HepG2 (cell line): ENCODE data around the gene EVA1A. TPM values are rescaled to one million over a fixed set of nuclear protein-coding genes. Genes with fewer than 3 reads are reported as not detected.

Experiments
- ATF4 ChIP-seq, 2 experiments: fragments of 450-650 bp in 1 of 2; sonication (generic) in 1 of 2; formaldehyde crosslinking; IDR thresholded peaks; 2 replicates each; pipeline versions ENCODE4 v1.5.0 to v1.8.0; 2020 to 2022; ENCODE audit warnings: mild to moderate bottlenecking in 1 of 2, missing genetic modification reagents in 1 of 2
- ATF7-NPFF ChIP-seq: sonication (generic); formaldehyde crosslinking; IDR thresholded peaks from 2 replicates; pipeline ENCODE4 v1.8.1; 2023; ENCODE audit warnings: mild to moderate bottlenecking, low read depth, missing genetic modification reagents, moderate library complexity
- DNMT3B ChIP-seq: conservative IDR thresholded peaks from 2 replicates; pipeline ENCODE4 v1.6.1; 2016; ENCODE audit warnings: missing biosample characterization, control low read depth
- GATAD2A ChIP-seq: IDR thresholded peaks from 2 replicates; pipeline ENCODE4 v1.6.1; 2016
- MYNN ChIP-seq: sonication (generic); formaldehyde crosslinking; IDR thresholded peaks from 2 replicates; pipeline ENCODE4 v1.4.0; 2020; ENCODE audit warnings: mild to moderate bottlenecking, low read depth, missing genetic modification reagents
- RERE ChIP-seq: IDR thresholded peaks from 2 replicates; pipeline ENCODE4 v1.6.1; 2016; ENCODE audit warnings: low read depth, missing genetic modification reagents, missing compliant biosample characterization
- SALL1 ChIP-seq: sonication (generic); formaldehyde crosslinking; IDR thresholded peaks from 2 replicates; pipeline ENCODE4 v1.8.0; 2022; ENCODE audit warnings: mild to moderate bottlenecking, missing genetic modification reagents
- SATB2 ChIP-seq: sonication (generic); formaldehyde crosslinking; IDR thresholded peaks from 2 replicates; pipeline ENCODE4 v1.5.0; 2020; ENCODE audit warnings: missing genetic modification reagents
- ZNF34 ChIP-seq: sonication (generic); formaldehyde crosslinking; IDR thresholded peaks from 2 replicates; pipeline ENCODE4 v1.4.0; 2020; ENCODE audit warnings: mild to moderate bottlenecking, missing genetic modification reagents, borderline replicate concordance
- ZNF432 ChIP-seq: sonication (generic); formaldehyde crosslinking; IDR thresholded peaks from 2 replicates; pipeline ENCODE4 v1.5.0; 2020; ENCODE audit warnings: missing genetic modification reagents, mild to moderate bottlenecking, borderline replicate concordance
- ZNF768 ChIP-seq: sonication (generic); formaldehyde crosslinking; IDR thresholded peaks from 2 replicates; pipeline ENCODE4 v1.4.0; 2020; ENCODE audit warnings: missing genetic modification reagents
- ZNF883 ChIP-seq: sonication (generic); formaldehyde crosslinking; IDR thresholded peaks from 2 replicates; pipeline ENCODE4 v1.5.1; 2020; ENCODE audit warnings: mild to moderate bottlenecking, missing genetic modification reagents; ENCODE audit errors: not compliant biosample characterization
- ZNF891 ChIP-seq: sonication (generic); formaldehyde crosslinking; IDR thresholded peaks from 2 replicates; pipeline ENCODE4 v1.5.0; 2020; ENCODE audit warnings: mild to moderate bottlenecking, missing genetic modification reagents
- ZSCAN22 ChIP-seq: sonication (generic); formaldehyde crosslinking; IDR thresholded peaks from 2 replicates; pipeline ENCODE4 v1.4.0; 2020; ENCODE audit warnings: mild to moderate bottlenecking, missing genetic modification reagents
- polyA plus RNA-seq, 8 experiments: library from polyadenylated mRNA; depleted of rRNA in 3 of 8; stranded (reverse) in 7 of 8; unstranded in 1 of 8; fragments of >200 nt; fragmentation: Illumina TruSeq in 4 of 8; extraction: Trizol in 4 of 8; gene quantifications; 2 replicates each; pipeline versions ENCODE4 v1.2.1 to v1.2.3, GENCODE V29; 2011 to 2016; ENCODE audit warnings: low read depth in 4 of 8, missing spikeins in 1 of 8, mixed read lengths in 1 of 8; ENCODE audit not compliant: insufficient read depth in 1 of 8
- total RNA-seq, 5 experiments: library from RNA; depleted of rRNA; stranded (reverse); fragments of >200 nt; fragmentation: Illumina TruSeq; extraction: Trizol; gene quantifications; 2 replicates each; pipeline ENCODE4 v1.2.3, GENCODE V29; 2016; ENCODE audit warnings: low read depth in 1 of 5
- TF ChIP-seq, protein P1 (sequence below): sonication (generic); formaldehyde crosslinking; IDR thresholded peaks from 2 replicates; pipeline ENCODE4 v1.8.0; 2022; ENCODE audit warnings: mild to moderate bottlenecking, missing genetic modification reagents
- TF ChIP-seq, protein P2 (sequence below), 2 experiments: sonication (generic) in 1 of 2; formaldehyde crosslinking in 1 of 2; IDR thresholded peaks; 2 replicates each; pipeline versions ENCODE4 v1.4.0 to v1.6.1; 2016 to 2020; ENCODE audit warnings: borderline replicate concordance in 1 of 2, low read depth in 1 of 2, mild to moderate bottlenecking in 1 of 2, missing genetic modification reagents in 1 of 2

Gene EVA1A
- total and polyA plus RNA-seq, 2 of the 13 experiments (the other 11 are each of a cell fraction or from before 2014, with no cell fraction given) = 57.5 to 57.8 TPM

GRCh38 chr2:75522543-75523312, 38.0 kb downstream of the EVA1A start (continued):
- peak; percentile 86; the same call in 1 of the 2 replicates for TF ChIP-seq RERE
- peak; percentile 99 for TF ChIP-seq GATAD2A (CRISPR knock-in tag)
- peak; percentile 99 for TF ChIP-seq SALL1
- no peak for TF ChIP-seq ZNF891 (CRISPR knock-in tag)
- no peak for TF ChIP-seq ZNF432 (CRISPR knock-in tag)
- peak; percentile 89; the same call in 1 of the 2 replicates for TF ChIP-seq SATB2 (CRISPR knock-in tag)
- TF ChIP-seq ZNF768 (CRISPR knock-in tag) = no peak
- 0 out of 2 replicates have a peak, but pooled peaks have one; percentile 63 for TF ChIP-seq ZNF34 (CRISPR knock-in tag)
- peak in 1 of 2 experiments; percentile 61; a peak in 1 of 4 replicates for TF ChIP-seq ATF4 (CRISPR knock-in tag; IDR thresholded peaks at IDR 0.05)
- TF ChIP-seq DNMT3B = no peak; the same call in 1 of the 2 replicates
- TF ChIP-seq ATF7-NPFF (CRISPR knock-in tag) = peak; percentile 87
- TF ChIP-seq MYNN (CRISPR knock-in tag) = peak; percentile 72; the same call in 1 of the 2 replicates
- TF ChIP-seq, protein P1, sequence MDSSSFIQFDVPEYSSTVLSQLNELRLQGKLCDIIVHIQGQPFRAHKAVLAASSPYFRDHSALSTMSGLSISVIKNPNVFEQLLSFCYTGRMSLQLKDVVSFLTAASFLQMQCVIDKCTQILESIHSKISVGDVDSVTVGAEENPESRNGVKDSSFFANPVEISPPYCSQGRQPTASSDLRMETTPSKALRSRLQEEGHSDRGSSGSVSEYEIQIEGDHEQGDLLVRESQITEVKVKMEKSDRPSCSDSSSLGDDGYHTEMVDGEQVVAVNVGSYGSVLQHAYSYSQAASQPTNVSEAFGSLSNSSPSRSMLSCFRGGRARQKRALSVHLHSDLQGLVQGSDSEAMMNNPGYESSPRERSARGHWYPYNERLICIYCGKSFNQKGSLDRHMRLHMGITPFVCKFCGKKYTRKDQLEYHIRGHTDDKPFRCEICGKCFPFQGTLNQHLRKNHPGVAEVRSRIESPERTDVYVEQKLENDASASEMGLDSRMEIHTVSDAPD (CRISPR knock-in tag) = peak; percentile 94
- no peak for TF ChIP-seq ZSCAN22
- TF ChIP-seq, protein P2, sequence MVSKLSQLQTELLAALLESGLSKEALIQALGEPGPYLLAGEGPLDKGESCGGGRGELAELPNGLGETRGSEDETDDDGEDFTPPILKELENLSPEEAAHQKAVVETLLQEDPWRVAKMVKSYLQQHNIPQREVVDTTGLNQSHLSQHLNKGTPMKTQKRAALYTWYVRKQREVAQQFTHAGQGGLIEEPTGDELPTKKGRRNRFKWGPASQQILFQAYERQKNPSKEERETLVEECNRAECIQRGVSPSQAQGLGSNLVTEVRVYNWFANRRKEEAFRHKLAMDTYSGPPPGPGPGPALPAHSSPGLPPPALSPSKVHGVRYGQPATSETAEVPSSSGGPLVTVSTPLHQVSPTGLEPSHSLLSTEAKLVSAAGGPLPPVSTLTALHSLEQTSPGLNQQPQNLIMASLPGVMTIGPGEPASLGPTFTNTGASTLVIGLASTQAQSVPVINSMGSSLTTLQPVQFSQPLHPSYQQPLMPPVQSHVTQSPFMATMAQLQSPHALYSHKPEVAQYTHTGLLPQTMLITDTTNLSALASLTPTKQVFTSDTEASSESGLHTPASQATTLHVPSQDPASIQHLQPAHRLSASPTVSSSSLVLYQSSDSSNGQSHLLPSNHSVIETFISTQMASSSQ (IDR thresholded peaks at IDR 0.05; ENCODE audit: low read depth) = peak; percentile 83
- TF ChIP-seq, protein P2 (CRISPR knock-in tag; IDR thresholded peaks at IDR 0.05; ENCODE audit: borderline replicate concordance) = peak; percentile 95
- TF ChIP-seq ZNF883 (CRISPR knock-in tag) = no peak
